Fibroblast of skin of scalp (primary cell): ENCODE measurements around the gene DNAH8. TPM values are rescaled to one million over a fixed set of nuclear protein-coding genes. Genes with fewer than 3 reads are reported as not detected.
"Not testable (repeated sequence)": the region's sequence is repeated elsewhere in the genome, so short reads cannot be mapped to it uniquely, and the experiment has no call there.

Source experiments
- DNase-seq: peaks from one replicate; pipeline ENCODE4 v3.0.0-alpha.2; 2013
- polyA plus RNA-seq, 2 experiments: library from polyadenylated mRNA; unstranded; fragments of 120-200 nt; gene quantifications; one replicate each; pipeline ENCODE4 v1.2.1, GENCODE V29; 2013; ENCODE audit not compliant: insufficient read length in 2 of 2

Gene DNAH8
- not detected for polyA plus RNA-seq (2013, experiment 1 of 2; ENCODE audit: insufficient read length)
- polyA plus RNA-seq (2013, experiment 2 of 2; ENCODE audit: insufficient read length) = 0.04 TPM

- DNase-seq = no peak
Measured at GRCh38 chr6:38715016-38715689, at the start of gene DNAH8. TSS of gene DNAH8 (plus strand) at chr6:38715311. CDS start at chr6:38722810, 7,499 bp downstream.

GRCh38 chr6:38671885-38672467 is 43.1 kb upstream of the DNAH8 start:
- peak; percentile 62 for DNase-seq

GRCh38 chr6:38673397-38674165 is 41.5 kb upstream of the DNAH8 start:
- no peak for DNase-seq

- no peak for DNase-seq
Measured at GRCh38 chr6:38676236-38676973, 38.7 kb upstream of the DNAH8 start.

GRCh38 chr6:38676974-38677544 is 38.1 kb upstream of the DNAH8 start:
- no peak for DNase-seq

GRCh38 chr6:38678178-38678760 is 36.8 kb upstream of the DNAH8 start:
- DNase-seq = no peak

- no peak for DNase-seq
Measured at GRCh38 chr6:38679668-38680067, 35.4 kb upstream of the DNAH8 start.

GRCh38 chr6:38681850-38682249 is 33.3 kb upstream of the DNAH8 start:
- DNase-seq = no peak

GRCh38 chr6:38684237-38684636 is 30.9 kb upstream of the DNAH8 start:
- no peak for DNase-seq

- no peak for DNase-seq
Measured at GRCh38 chr6:38684904-38685303, 30.2 kb upstream of the DNAH8 start.

GRCh38 chr6:38686270-38687042 is 28.7 kb upstream of the DNAH8 start:
- DNase-seq = no peak

GRCh38 chr6:38687043-38687353 is 28.1 kb upstream of the DNAH8 start:
- DNase-seq = no peak

GRCh38 chr6:38687549-38687948 is 27.6 kb upstream of the DNAH8 start:
- no peak for DNase-seq

- DNase-seq = no peak
Measured at GRCh38 chr6:38688579-38689087, 26.5 kb upstream of the DNAH8 start.

GRCh38 chr6:38695227-38695900 is 19.7 kb upstream of the DNAH8 start:
- no peak for DNase-seq

- no peak for DNase-seq
Measured at GRCh38 chr6:38695933-38696332, 19.2 kb upstream of the DNAH8 start.

GRCh38 chr6:38696345-38696744 is 18.8 kb upstream of the DNAH8 start:
- no peak for DNase-seq

- no peak for DNase-seq
Measured at GRCh38 chr6:38697846-38698245, 17.3 kb upstream of the DNAH8 start.

GRCh38 chr6:38699702-38700101 is 15.4 kb upstream of the DNAH8 start:
- not testable (repeated sequence) for DNase-seq

GRCh38 chr6:38701551-38701950 is 13.6 kb upstream of the DNAH8 start:
- no peak for DNase-seq
